ENCODE measurements around the gene ZSCAN21.

DNA sequence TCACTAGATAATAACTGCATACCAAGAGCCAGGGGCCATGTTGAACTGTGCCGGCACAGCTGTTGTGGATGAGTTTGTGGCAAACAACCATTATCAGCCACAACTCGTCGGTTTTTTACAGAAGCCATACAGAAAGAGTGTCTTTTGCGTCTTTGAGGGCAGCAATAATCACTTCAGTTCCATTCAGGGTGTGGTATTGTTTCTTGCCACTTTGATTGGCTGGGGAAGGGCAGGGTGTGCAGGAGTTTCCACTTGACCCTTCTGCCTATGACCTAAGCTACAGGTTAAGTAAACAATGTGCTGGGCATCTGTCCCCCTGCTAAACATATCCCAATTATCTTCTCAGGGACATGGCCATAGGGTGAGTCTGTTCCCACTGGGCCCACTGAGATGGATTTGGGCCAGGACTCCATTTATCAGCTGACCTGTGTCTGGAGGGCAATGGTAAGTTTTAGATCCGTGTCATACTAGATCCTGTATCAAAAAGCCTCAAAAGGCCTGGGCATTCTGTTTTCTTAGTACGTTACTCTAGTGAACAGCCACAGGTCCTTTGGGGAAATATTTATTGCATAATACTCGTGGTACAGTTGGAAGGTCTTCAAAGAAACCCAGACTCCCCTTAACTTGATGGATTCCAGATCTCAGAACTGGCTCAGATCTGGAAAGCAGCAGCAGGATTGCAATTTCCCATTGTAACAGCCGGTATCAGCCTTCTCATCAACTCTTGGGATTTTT lies 16.0 kb downstream of the ZSCAN21 start:
- TF ChIP-seq CEBPB (IDR thresholded peaks at IDR 0.05) (no peak), FOXM1 (IDR thresholded peaks at IDR 0.05; ENCODE audit: borderline replicate concordance, low read depth) (no peak), ZBTB7A (IDR thresholded peaks at IDR 0.05; ENCODE audit: low read depth) (no peak), EP300 (IDR thresholded peaks at IDR 0.05; ENCODE audit: borderline replicate concordance) (no peak), MAX (IDR thresholded peaks at IDR 0.05) (no peak), USF1 (IDR thresholded peaks at IDR 0.05) (no peak), RAD21 (IDR thresholded peaks at IDR 0.05; ENCODE audit: low read depth) (no peak)
- TF ChIP-seq, protein P1, sequence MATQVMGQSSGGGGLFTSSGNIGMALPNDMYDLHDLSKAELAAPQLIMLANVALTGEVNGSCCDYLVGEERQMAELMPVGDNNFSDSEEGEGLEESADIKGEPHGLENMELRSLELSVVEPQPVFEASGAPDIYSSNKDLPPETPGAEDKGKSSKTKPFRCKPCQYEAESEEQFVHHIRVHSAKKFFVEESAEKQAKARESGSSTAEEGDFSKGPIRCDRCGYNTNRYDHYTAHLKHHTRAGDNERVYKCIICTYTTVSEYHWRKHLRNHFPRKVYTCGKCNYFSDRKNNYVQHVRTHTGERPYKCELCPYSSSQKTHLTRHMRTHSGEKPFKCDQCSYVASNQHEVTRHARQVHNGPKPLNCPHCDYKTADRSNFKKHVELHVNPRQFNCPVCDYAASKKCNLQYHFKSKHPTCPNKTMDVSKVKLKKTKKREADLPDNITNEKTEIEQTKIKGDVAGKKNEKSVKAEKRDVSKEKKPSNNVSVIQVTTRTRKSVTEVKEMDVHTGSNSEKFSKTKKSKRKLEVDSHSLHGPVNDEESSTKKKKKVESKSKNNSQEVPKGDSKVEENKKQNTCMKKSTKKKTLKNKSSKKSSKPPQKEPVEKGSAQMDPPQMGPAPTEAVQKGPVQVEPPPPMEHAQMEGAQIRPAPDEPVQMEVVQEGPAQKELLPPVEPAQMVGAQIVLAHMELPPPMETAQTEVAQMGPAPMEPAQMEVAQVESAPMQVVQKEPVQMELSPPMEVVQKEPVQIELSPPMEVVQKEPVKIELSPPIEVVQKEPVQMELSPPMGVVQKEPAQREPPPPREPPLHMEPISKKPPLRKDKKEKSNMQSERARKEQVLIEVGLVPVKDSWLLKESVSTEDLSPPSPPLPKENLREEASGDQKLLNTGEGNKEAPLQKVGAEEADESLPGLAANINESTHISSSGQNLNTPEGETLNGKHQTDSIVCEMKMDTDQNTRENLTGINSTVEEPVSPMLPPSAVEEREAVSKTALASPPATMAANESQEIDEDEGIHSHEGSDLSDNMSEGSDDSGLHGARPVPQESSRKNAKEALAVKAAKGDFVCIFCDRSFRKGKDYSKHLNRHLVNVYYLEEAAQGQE (IDR thresholded peaks at IDR 0.05; ENCODE audit: low read depth), result no peak

Measured in Ishikawa (cell line).